ENCODE data around the gene DIS3L2.
A peak's percentile ranks its signal among the peaks of the same experiment; 100 is the strongest.
"Not testable (repeated sequence)": the region's sequence is repeated elsewhere in the genome, so short reads cannot be mapped to it uniquely, and the experiment has no call there.

DIS3L2 gene

GRCh38 chr2:232321817-232322559 is 360.5 kb downstream of the DIS3L2 start:
- no peak overlapping the region for H3K4me3 ChIP-seq (ENCODE audit: low read depth, low read length)
- TF ChIP-seq, protein P1, sequence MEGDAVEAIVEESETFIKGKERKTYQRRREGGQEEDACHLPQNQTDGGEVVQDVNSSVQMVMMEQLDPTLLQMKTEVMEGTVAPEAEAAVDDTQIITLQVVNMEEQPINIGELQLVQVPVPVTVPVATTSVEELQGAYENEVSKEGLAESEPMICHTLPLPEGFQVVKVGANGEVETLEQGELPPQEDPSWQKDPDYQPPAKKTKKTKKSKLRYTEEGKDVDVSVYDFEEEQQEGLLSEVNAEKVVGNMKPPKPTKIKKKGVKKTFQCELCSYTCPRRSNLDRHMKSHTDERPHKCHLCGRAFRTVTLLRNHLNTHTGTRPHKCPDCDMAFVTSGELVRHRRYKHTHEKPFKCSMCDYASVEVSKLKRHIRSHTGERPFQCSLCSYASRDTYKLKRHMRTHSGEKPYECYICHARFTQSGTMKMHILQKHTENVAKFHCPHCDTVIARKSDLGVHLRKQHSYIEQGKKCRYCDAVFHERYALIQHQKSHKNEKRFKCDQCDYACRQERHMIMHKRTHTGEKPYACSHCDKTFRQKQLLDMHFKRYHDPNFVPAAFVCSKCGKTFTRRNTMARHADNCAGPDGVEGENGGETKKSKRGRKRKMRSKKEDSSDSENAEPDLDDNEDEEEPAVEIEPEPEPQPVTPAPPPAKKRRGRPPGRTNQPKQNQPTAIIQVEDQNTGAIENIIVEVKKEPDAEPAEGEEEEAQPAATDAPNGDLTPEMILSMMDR (IDR thresholded peaks at IDR 0.05; ENCODE audit: low read depth, low read length) = no peak

- TF ChIP-seq, protein P1 (IDR thresholded peaks at IDR 0.05; ENCODE audit: low read depth, low read length) = no peak
- no peak overlapping the region for H3K4me3 ChIP-seq (ENCODE audit: low read depth, low read length)
Measured at GRCh38 chr2:232322560-232323327, 361.2 kb downstream of the DIS3L2 start.

DNA sequence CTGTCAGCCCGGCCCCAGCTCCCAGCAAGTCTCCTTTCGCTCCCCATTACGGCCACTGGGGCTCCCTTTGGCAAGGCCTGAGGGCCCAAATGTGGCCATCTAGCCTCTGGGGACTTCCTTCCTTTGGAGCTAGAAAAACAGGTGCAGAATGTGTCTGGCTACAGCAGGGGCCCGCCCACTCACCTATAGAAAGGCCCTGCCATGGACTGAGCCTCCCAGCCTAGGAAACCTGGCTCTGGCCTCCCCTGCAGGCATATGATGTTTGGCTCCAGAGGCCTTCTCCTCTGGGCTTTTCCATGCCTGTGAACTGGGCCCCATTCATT is 361.8 kb downstream of the DIS3L2 start:
- H3K4me3 ChIP-seq (ENCODE audit: low read depth, low read length) = no peak overlapping the region
- TF ChIP-seq, protein P1 (IDR thresholded peaks at IDR 0.05; ENCODE audit: low read depth, low read length) = no peak

DNA sequence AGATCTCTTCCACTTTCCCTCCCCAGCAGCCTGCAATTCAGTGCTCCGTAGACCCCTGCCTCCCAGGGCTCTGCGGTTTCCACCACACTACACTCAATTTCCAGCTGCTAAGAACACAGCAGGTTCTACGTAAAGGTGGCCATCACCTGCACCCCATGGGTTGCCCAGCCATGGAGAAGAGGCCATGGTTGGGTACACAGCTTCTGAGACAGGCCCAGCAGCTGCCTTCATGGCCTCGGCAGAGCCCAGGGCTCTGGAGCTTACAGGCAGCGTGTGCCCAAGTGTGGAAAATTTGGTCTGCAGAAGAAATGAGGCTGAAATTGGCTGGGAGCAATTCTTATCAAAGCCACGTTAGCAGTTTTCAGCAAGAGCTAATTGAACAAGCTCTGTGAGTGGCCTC is 362.5 kb downstream of the DIS3L2 start:
- not testable (repeated sequence) for H3K4me3 ChIP-seq (ENCODE audit: low read depth, low read length)

- TF ChIP-seq, protein P1 (IDR thresholded peaks at IDR 0.05; ENCODE audit: low read depth, low read length) = no peak
- H3K4me3 ChIP-seq (ENCODE audit: low read depth, low read length) = no peak overlapping the region
Measured at GRCh38 chr2:232324778-232325177, 363.3 kb downstream of the DIS3L2 start.

DNA sequence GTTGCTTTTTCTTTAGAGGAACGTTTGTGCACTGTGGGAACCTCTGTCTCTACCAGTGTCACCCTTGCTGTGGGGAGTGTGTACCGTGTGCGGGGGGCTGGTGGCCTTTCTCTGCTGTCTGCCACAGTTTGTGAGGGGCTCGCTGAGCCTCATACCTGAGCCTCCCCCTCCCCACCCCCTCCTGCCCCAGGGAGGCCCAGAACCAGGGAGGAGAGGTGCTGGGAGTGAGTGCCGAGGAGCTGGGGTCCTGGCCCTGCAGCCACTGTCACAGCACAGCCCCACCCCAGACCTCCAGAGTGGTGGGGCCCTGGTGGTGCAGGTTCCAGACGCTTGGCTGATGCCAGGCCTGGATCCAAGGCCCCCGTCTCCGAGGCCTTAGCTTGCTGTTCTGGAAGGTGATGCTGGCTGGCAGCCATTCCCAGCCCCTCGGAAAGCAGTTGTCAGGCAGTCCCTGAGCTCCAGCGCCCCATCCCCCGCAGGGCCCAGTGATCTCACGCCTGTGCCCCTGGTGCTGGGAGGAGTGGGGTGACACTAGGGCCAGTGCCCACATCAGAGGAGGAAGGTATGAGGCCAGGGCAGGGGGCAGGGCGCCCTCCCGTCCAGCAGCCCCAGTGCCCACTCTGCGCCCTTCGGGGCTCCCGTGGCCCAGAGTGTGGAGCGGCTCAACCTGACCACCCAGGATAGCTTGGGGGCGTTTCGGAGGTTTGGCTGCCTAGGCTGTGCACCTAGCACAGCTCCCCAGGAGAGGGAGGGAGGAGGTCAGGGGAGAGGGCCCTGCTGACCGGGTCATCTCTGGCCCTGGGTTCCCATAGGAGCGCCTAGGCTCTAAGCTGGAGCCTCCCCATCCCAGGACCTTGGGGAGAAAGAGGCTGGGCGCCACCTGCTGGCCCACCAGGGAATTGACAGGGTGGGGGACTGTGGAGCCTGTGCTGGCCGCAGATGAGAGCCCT is 364.1 kb downstream of the DIS3L2 start:
- TF ChIP-seq, protein P1 (IDR thresholded peaks at IDR 0.05; ENCODE audit: low read depth, low read length) = no peak
- H3K4me3 ChIP-seq (ENCODE audit: low read depth, low read length) = no peak overlapping the region

GRCh38 chr2:232326274-232327104 is 365.0 kb downstream of the DIS3L2 start:
- not testable (repeated sequence) for H3K4me3 ChIP-seq (ENCODE audit: low read depth, low read length)
- TF ChIP-seq, protein P1 (IDR thresholded peaks at IDR 0.05; ENCODE audit: low read depth, low read length) = peak; percentile 31; the same call in 1 of the 2 replicates

All from WI38 (cell line).